Measurements from ENCODE around the gene IL22RA2.
A peak's percentile ranks its signal among the peaks of the same experiment; 100 is the strongest.
"Not testable (repeated sequence)": the region's sequence is repeated elsewhere in the genome, so short reads cannot be mapped to it uniquely, and the experiment has no call there.

IL22RA2 gene, protein sequence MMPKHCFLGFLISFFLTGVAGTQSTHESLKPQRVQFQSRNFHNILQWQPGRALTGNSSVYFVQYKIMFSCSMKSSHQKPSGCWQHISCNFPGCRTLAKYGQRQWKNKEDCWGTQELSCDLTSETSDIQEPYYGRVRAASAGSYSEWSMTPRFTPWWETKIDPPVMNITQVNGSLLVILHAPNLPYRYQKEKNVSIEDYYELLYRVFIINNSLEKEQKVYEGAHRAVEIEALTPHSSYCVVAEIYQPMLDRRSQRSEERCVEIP

DNA sequence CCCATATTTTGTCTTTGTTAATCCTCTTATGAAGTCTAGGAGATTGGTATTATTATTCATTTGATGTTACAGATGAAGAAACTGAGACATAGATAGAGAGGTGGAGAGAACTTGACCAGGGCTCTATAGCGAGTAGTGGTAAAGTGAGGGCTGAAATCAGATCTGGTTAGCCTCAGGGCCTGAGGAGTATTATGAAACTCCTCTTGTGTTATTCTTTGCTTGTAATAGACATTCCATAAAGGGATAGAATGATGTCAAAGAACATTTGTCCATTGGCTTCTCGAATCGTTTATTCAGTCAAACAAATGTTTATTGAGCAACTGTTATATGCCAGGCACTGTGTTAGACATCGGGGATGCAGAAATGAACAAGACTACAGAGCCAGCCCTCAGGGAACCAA is at the start of gene IL22RA2:
Gene IL22RA2, minus strand, starts transcription at position 144 of the 400 bp plus-strand sequence. CDS start 11,895 bp downstream, outside the sequence.
- no peak for DNase-seq

DNA sequence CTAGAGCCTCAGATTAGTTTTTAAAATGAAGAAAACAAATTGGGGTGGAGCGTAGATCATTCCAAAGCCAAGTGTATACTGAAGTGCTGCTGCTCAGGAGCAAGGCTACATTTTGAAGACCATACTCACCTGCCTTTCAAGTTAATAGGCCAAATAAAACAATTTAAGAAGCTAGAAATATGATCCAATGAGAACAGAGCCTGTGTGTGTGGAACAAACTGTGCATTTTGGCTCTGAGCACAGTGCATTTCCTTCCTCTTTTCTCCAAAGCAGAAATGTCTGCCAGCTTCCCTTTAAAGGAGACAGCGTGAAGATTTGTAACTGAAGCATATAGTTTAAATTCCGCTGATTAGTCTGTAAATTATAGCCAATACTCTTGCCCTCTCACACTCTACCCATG is 48.9 kb upstream of the IL22RA2 start:
- peak; percentile 80 for DNase-seq

DNA sequence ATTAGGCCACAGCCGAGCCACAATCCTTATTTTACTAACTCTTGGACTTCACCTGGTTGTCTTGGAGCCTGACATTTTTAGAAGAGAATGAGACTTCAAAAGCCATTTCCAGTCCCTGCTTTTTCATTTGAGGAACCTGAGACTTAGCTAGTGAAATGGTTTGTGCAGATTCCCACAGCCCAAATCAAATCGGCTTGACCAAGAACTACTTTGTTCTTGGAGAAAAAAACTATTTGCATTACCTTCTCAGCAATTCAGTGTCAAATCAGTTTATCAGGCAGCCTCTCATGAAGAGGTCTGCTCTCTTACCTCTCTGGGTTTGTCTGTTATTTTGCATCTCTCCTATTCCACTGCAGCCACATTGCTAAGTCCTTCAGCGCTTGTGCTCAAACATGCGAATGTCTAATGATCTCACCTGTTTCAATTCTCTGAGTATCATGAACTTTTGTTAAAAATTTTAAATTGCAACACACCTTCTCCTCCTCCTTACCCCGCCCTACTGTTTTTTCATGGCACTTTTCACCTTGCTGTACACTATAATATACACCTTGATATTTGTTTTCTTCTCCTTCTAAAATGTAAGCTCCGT is 46.3 kb upstream of the IL22RA2 start:
- no peak for DNase-seq

DNA sequence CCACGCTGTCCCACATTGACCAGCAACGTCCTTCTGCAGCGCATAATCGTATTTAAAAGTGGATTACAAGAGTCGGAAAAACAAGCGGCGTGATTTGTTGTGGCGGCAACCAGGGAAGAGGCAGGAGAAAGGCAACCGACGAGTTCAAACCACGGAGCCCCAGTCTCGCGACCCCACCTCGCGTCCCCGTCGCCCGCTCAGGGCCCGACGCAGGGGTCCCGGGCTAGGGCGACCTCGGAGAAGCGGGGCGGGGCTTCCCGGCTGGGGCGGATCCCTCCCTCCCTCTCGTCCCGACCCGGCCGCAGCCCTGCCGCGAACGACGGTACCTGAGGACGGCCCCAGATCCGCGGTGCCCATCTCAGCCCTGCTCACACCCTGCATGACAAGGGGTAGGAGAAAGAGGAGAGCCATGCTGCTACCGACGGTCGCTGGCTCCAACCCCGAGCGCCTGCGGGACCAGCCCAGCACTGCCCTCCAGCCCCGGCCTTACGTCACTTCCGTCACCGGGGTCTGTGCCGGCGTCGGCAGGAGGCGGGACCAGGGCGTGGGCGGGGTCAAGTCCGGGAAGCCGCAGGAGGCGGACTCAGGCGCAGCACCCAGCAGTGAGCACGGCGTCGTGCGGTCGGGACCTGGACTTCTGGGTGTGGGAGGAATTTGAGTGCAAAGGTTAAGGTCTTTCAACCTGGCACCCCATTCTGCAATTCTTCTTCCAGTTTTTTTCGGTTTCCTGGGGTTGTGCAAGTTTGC is 45.6 kb upstream of the IL22RA2 start, which contains the start of gene IFNGR1:
Gene IFNGR1, minus strand, starts transcription at position 469 of the 747 bp plus-strand sequence. Its CDS starts 58 bp downstream, at position 411.
- peak; percentile 99 for DNase-seq

DNA sequence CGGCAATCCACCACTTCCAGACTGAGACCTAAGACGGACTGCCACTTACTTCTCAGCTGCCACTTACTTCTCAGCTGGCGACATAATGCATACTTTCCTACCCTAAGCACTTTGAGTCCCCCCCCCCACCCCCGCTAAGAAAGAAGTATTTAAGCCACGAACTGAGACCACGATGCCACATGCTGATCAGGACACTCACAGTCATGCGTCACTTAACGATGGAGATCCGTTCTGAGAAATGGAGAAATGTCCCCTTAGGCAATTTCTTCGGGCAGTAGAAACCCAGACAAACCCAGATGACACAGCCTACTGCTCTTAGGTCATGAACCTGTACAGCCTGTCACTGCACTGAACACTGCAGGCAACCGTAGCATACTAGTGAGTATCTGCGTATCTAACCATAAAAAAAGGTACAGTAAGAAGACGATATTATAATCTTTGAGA is 45.1 kb upstream of the IL22RA2 start:
- DNase-seq, result peak; percentile 97

DNA sequence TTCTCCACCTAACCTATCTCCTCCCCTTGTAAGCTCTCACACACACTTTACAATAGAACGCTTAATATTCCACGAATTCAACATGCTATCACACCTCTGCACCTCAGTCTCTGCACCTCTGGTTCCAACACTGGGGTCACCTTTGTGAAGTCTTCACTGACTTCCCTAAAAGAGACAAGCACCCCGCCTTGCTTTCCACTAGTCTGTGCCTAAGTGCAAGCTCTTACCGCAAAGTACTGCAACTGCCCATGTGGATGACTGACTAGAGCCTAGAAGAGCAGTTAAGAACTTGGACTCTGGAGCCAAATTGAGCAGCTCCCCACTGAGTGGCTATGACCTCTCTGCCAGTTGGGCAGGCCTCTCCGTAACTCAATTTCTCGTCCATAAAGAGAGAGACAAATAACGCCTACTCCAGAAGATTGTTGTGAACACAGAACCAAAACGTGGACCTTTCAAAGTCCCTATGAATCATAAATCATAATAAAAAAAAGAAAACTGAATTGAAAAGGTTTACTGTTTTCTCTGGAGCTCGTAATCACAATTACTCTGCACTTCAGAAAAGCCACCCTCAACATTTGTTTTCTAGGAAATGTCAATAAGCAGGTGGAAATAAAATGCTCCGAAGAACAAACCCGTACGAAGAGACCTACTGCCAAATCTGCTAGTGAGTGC is 44.5 kb upstream of the IL22RA2 start:
- DNase-seq, result peak; percentile 66

DNA sequence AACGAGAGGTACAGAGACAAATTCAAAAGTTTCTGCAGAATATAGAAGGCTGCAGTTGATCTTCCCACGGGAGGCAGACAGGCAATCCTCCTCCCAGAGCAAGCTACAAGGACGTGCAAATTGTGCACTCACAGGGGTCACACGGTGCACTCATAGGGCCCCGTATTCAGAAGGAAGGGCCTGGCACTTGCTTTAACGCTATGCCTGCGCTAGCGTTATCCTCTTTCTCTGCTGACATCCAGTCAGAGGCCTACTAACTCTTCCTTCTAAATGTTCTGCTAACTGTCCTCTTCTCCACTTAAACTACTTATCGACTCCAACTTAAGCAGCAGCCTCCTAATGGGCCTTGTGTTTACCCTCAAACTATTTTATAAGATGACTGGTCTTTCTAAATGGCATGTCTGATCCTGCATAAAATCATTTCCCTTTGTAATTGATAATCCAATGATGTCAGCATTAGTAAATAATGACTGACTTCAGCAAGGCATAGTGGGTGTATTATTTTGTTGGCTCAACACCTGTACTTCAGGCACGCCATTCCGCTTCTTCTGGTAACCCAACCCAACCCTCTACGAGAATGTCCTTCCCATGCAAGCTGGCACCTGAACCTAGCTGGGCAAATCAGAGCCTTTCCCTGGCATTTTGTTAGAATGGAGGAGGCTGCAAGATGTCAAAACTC is 43.6 kb upstream of the IL22RA2 start:
- no peak for DNase-seq

DNA sequence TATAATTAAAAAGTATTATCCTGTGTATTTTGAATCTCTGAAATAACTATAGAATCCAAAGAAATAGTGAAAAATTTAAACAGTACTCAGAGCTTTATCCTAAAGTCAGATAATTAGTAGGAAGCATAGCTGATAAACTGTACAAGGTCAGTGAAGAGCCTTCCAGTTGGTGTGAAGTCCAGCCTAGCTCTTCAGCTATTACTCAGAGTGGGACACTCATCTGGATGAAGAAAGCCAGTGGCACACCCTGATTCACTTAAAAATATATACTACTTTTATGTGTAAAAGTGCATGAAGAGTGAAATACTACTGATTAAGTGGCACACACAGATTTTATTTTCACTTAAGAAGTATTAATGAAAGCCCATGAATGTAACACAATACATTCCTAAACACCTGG is 42.7 kb upstream of the IL22RA2 start:
- peak; percentile 57 for DNase-seq

DNA sequence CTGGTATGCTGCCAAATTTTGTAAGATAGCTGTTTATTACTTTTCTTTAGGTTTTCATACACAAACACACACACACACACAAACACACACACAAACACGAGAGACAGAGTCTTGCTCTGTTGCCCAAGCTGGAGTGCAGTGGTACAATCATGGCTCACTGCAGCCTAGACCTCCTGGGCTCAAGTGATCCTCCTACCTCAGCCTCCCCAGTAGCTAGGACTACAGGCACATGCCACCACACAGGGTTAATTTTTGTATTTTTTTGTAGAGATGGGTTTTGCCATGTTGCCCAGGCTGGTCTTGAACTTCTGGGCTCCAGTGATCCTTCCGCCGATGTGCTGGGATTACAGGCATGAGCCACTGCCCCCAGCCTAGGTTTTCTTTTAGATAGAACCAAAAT is 42.2 kb upstream of the IL22RA2 start:
- DNase-seq, result not testable (repeated sequence)

DNA sequence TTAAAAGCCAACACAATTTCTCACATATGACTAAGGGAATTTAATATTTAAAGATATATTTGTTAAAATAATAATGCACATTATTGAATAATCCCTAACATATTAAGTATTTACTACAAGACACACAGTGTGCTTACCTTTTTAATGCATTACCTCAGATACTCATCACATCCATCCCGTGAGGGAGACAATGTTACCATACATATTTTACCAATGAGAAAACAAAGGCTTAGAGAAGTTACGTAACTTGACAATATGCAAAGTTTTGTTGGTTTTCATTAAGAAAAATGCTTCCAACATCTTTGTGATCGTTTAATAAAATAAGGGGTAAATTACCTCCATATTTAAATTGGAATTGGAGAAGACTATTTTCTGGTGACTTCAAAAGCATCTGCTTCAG is 41.5 kb upstream of the IL22RA2 start:
- DNase-seq, result no peak

DNA sequence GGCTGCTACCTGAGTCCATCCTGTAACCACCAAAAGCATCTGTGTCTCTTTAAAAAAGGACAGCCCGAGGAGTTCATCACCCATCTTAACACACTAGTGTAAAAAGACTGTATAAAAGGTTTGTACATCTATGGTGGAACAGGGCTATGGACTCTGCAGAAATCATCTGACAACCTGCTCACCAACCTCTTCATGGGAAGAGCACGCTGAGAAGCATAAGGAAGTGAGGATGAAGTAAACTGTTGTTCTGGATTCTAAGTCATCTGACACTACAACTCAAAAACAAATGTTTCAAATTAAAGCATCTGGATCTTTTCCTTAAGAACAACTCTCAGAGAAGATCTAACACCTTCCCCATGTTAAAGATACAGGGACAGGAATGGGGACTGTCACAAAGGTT is 40.4 kb upstream of the IL22RA2 start:
- DNase-seq, result no peak

DNA sequence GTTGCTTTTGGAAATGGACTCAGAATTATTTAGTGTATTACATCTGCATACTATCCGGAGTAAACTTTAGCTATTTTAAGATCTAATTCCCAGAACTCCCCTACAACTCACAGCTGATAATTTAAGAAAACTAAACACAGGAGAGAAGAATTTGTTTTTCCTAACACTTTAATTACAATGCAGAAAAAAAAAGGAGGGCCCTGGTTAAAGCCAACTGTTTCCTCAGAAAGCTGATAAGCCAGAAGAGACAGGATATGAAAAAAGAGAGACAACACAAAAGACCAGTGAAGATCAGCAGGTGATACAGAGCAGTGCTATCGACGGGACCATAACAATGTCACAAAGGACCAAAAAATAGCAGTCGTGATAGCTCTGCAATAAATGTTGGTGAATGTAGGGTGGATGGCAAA is 39.9 kb upstream of the IL22RA2 start:
- no peak for DNase-seq

DNA sequence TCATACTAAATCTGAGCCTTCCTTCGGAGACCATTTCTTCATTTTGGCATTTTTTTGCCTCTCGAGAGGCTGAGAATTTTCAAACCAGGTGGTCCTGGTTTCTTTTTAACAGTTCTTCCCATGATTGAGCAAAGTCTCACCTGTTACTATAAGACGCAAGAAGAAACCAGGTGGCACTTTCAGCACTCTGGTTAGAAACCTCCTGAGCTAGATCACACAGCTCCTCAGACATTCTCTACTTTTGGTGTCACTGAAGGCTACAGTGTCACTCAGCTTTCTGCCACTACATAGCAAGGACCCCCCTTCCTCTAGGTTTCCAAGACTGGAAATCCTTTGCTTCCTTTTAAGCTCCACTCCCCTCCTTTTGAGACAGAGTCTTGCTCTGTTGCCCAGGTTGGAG is 38.5 kb upstream of the IL22RA2 start:
- no peak for DNase-seq

DNA sequence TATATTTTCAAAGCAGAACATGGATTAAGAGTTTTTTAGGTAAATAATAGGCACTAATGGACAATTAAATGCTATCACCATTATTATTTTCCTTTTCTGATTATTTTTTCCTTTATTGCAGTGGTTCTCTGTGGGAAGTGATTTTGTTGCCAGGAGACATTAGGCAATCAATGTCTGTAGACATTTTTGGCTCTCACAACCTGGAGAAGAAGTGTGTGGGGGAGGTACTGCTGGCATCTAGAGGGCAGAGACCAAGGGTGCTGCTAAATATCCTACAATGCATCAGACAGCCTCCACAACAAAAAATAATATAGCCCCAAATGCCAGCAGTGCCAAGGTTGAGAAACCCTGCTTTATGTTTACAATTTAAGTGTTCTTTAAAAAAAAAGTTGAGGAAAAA is 37.5 kb upstream of the IL22RA2 start:
- DNase-seq, result no peak

DNA sequence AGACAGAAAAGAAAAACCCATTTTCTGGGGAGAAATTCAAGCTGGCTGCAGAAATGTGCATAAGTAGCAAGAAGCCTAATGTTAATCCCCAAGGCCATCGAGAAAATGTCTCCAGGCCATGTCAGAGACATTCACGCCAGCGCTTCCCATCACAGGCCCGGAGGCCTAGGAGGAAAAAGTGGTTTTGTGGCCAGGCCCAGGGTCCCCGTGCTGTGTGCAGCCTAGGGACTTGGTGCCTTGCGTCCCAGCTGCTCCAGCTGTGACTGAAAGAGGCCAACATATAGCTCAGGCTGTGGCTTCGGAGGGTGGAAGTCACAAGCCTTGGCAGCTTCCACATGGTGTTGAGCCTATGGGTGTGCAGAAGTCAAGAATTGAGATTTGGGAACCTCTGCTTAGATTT is 34.8 kb upstream of the IL22RA2 start:
- DNase-seq, result no peak

DNA sequence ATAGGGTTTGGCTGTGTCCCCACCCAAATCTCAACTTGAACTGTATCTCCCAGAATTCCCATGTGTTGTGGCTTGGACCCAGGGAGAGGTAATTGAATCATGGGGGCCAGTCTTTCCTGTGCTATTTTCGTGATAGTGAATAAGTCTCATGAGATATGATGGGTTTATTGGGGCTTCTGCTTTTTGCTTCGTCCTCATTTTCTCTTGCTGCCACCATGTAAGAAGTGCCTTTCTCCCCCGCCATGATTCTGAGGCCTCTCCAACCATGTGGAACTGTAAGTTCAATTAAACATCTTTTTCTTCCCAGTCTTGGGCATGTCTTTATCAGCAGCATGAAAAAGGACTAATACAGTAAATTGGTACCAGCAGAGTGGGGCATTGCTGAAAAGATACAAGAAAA is 34.0 kb upstream of the IL22RA2 start:
- not testable (repeated sequence) for DNase-seq

DNA sequence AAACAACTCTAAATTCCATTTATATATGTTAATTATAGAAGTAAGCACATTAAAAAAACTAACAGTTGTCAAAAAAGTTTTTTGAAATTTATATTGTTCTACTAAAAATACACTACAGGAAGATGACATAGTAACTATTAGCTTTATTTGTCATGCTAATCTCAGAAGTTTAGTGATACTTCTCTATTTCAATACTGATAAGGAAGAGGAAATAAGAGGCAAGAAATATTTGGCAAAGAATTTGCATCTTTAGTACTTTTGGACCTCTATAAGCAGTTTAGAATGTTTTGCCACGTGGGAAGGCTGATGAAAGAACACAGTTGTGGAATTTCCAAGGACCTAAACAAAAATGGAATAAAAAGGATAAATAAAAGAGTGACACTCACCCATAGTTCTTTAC is 33.1 kb upstream of the IL22RA2 start:
- DNase-seq, result no peak

DNA sequence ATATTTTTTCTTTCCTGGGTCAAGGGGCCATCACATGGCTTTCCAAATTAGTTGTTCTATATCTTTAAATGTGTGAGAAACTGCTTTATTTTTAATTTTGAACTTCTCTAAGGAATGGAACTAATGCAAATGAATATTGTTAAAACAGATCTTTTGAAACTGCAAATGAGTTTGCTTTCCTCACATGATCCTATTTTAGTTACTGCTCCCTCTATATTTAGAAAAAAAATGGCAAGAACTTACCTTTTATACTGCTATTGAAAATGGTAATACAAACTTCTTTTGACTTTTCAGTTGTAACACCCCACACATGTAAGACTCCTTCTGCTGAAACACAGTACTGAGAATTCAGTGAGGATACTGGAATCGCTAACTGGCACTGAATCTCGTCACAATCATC is 29.8 kb upstream of the IL22RA2 start:
- DNase-seq, result no peak

DNA sequence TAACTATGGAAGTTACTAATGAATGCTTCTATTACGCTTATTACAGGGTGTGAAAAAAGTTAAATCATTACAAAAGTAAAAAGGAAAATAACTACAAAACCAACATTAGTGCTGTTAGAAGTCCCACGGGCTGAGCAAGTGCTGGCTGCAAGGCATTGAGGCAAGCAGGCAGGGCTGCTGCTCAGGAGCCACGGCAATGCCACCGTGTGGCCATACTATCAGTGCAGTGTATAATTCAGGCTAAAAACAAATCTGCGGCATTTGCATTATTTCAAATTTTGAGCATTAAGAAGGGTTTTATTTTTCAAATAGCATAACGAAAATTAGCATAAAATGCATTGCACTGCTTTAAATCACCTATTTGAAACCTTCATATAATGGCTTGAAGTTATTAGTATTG is 28.6 kb upstream of the IL22RA2 start:
- DNase-seq, result no peak

DNA sequence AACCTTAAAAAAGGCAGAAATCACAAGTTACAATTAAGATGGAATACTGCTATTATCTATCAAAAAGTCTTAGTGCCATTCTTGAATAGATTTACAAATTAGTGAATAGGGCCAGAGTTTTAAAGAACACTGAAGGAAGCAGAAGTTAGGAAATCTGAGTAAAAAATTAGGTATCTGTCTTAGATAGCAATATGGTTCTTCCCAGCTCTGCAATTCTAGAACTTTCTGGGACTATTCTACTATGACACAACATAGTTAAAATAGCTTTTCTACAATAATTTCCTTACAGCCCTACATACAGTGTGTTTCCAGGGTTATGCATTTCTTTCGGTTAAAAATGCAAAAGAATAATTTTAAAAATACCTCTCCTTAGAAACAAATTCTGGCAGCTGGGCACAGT is 27.6 kb upstream of the IL22RA2 start:
- DNase-seq, result no peak

DNA sequence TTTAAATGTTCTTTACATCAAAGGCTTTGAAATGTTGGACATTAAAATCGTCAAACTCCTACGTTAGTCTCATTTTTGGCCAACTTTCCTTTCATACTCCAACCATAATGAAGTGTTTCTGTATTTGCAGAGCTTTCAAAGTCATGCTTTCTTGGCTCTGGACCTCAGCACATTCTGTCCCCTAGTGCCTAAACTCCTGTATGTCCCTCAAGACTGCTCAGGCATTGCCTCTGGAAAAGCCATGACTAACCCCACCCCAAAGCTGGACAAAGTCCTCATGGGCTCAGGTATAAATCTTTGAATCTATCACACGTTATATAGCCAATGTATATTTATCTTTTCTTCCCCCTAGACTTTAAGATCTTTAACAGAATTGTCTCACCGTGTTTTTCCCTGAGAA is 26.8 kb upstream of the IL22RA2 start:
- DNase-seq, result no peak

DNA sequence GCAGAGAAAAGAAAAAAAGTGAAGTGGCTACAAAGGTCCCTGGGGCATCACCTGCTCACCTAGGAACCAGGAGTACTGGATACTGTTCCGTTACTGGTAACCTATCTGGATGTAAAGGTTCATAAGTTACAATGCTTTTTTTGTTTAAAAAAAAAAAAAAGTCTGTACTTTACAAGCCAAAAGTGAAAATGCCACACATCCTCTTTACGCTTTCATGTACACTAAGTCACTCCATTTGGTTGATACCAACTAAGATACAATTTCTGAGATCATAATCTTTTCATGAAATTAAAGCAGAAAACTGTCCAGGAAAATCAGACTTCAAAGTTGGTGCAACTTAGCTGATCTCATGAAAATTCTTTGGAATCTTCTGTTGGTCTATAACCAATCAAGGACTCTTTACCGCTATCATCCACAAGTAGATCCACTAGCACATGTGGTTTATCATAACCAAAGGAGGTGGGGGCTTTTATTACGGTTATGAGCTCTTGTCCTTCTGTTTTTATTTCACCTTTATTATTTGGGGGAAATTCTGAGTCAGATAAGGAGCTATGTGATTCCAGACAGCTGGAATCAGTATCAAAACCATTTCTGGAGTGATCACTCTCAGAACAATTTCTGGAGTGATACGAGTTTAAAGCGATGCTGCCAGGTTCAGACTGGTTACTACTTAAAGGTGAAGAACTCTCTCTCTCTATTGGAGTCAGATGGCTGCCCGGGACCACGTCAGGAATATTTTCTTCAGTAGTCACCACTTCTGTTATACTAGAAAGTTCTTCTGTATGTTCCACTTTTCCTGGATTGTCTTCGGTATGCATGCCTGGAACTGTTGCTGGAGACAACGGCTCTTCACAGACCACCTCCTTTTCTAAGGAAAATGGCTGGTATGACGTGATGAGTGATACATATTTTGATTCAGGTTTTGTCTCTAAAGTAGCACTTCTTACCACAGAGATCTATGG is 24.5 kb upstream of the IL22RA2 start:
- no peak for DNase-seq
